Measurements from ENCODE around the gene BBS9.

DNA sequence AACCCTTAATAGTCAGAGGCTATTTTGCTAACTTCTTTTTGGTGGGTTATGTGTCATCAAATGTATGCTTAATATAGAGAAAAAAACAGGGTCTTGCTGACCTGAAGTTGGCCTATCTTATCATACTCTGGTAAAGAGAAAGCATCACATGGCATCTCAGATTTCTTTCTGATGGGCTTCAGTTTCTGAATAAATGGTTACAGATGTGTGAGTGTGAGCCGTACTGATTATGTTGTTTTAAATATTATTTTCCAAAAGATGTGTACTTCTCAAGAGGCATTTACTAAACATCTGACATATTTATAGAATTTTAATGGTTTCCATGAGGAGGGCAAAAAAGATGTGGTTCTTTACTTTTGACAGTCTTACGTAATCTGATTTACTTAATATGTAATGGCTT, 28.4 kb downstream of the BBS9 start:
- TF ChIP-seq, protein P1, sequence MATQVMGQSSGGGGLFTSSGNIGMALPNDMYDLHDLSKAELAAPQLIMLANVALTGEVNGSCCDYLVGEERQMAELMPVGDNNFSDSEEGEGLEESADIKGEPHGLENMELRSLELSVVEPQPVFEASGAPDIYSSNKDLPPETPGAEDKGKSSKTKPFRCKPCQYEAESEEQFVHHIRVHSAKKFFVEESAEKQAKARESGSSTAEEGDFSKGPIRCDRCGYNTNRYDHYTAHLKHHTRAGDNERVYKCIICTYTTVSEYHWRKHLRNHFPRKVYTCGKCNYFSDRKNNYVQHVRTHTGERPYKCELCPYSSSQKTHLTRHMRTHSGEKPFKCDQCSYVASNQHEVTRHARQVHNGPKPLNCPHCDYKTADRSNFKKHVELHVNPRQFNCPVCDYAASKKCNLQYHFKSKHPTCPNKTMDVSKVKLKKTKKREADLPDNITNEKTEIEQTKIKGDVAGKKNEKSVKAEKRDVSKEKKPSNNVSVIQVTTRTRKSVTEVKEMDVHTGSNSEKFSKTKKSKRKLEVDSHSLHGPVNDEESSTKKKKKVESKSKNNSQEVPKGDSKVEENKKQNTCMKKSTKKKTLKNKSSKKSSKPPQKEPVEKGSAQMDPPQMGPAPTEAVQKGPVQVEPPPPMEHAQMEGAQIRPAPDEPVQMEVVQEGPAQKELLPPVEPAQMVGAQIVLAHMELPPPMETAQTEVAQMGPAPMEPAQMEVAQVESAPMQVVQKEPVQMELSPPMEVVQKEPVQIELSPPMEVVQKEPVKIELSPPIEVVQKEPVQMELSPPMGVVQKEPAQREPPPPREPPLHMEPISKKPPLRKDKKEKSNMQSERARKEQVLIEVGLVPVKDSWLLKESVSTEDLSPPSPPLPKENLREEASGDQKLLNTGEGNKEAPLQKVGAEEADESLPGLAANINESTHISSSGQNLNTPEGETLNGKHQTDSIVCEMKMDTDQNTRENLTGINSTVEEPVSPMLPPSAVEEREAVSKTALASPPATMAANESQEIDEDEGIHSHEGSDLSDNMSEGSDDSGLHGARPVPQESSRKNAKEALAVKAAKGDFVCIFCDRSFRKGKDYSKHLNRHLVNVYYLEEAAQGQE (IDR thresholded peaks at IDR 0.05; ENCODE audit: insufficient read depth in 1 of 2, low read depth in 2 of 2, low read length in 2 of 2) = no peak
- TF ChIP-seq TAF1 (IDR thresholded peaks at IDR 0.05; ENCODE audit: borderline replicate concordance, insufficient read depth, low read length) (no peak), POLR2AphosphoS5 (IDR thresholded peaks at IDR 0.05; ENCODE audit: low read depth, low read length) (no peak), SIN3A (IDR thresholded peaks at IDR 0.05; ENCODE audit: borderline replicate concordance, insufficient read depth, low read length) (no peak), FOXP2 (optimal IDR thresholded peaks at IDR 0.05; ENCODE audit: borderline replicate concordance, extremely low read depth, extremely low read length, insufficient read depth) (no peak)
